ENCODE data around the gene SLC25A2.

SLC25A2 gene

DNA sequence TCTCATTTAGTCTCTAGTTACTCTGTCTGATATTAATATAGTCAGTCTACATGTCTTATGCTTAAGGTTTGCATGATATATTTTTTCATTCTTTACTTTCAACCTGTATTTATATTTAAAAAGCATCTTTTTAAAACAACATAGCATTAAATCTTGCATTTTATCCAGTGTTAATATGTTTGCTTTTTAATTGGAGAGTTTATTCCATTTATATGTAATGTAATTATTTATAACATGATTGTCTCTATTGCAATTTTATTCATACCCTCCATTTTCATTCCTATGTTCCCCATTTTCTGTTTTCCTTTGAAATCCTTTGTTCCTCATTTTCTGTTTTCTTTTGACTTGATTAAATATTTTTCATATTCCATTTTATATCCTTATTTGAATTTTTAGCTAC, 45.4 kb downstream of the SLC25A2 start:
- H3K27me3 Mint-ChIP-seq = no peaks in the 10 kb centered on the region
- no peak overlapping the region for H3K4me3 Mint-ChIP-seq
- H3K36me3 Mint-ChIP-seq (ENCODE audit: low read depth) = peaks cover 54% of the 10 kb centered on the region
- no peak for DNase-seq
- no peaks in the 10 kb centered on the region for H3K4me1 Mint-ChIP-seq (ENCODE audit: low read depth)
- no peak overlapping the region for H3K27ac Mint-ChIP-seq
- H3K9me3 Mint-ChIP-seq = peaks cover 65% of the 10 kb centered on the region
